ENCODE data around the gene IL4R. TPM values are rescaled to one million over a fixed set of nuclear protein-coding genes. Genes with fewer than 3 reads are reported as not detected.

Gene IL4R
- total RNA-seq, 1 experiment from 2014 or later, result 29.6 TPM

DNA sequence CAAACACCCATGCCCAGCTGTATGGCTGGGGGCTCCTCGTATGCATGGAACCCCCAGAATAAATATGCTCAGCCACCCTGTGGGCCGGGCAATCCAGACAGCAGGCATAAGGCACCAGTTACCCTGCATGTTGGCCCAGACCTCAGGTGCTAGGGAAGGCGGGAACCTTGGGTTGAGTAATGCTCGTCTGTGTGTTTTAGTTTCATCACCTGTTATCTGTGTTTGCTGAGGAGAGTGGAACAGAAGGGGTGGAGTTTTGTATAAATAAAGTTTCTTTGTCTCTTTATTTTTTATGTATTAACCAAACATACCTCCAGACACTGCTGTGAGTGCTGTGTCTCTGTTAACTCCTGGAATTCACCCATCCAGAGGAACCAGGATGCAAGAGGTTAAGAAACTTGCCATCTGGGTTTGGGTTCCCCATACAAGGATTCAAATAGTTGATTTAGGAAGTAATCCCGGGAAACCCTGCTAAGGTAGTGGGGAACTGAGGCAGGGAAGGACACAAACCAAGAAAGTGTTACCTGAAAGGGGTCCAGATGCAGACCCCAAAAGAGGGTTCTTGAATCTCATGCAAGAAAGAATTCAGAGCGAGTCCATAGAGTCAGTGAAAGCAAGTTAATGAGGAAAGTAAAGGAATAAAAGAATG, 50.8 kb downstream of the IL4R start:
- TF ChIP-seq, protein P1, sequence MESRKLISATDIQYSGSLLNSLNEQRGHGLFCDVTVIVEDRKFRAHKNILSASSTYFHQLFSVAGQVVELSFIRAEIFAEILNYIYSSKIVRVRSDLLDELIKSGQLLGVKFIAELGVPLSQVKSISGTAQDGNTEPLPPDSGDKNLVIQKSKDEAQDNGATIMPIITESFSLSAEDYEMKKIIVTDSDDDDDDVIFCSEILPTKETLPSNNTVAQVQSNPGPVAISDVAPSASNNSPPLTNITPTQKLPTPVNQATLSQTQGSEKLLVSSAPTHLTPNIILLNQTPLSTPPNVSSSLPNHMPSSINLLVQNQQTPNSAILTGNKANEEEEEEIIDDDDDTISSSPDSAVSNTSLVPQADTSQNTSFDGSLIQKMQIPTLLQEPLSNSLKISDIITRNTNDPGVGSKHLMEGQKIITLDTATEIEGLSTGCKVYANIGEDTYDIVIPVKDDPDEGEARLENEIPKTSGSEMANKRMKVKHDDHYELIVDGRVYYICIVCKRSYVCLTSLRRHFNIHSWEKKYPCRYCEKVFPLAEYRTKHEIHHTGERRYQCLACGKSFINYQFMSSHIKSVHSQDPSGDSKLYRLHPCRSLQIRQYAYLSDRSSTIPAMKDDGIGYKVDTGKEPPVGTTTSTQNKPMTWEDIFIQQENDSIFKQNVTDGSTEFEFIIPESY (IDR thresholded peaks at IDR 0.05; ENCODE audit: extremely low read depth, insufficient replicate concordance, low read length), result no peak
- TF ChIP-seq SRF (IDR thresholded peaks at IDR 0.05; ENCODE audit: low read depth) (no peak), TCF7L2 (IDR thresholded peaks at IDR 0.05; ENCODE audit: borderline replicate concordance, extremely low read depth, insufficient read depth, insufficient read length) (no peak), CEBPB (IDR thresholded peaks at IDR 0.05; ENCODE audit: low read depth) (no peak), EZH2phosphoT487 (IDR thresholded peaks at IDR 0.05; ENCODE audit: borderline replicate concordance) (no peak), EGR1 (IDR thresholded peaks at IDR 0.05; ENCODE audit: low read depth) (no peak), JUND (IDR thresholded peaks at IDR 0.05) (no peak), SIN3A (IDR thresholded peaks at IDR 0.05; ENCODE audit: low read depth) (no peak), RAD21 (IDR thresholded peaks at IDR 0.05; ENCODE audit: low read depth) (no peak), ELF1 (IDR thresholded peaks at IDR 0.05; ENCODE audit: borderline replicate concordance, low read depth) (no peak), POLR2AphosphoS5 (IDR thresholded peaks at IDR 0.05; ENCODE audit: low read depth, low read length) (no peak), ZNF274 (IDR thresholded peaks at IDR 0.05; ENCODE audit: low read depth, low read length) (no peak), EZH2 (IDR thresholded peaks at IDR 0.05) (no peak), FOSL1 (IDR thresholded peaks at IDR 0.05; ENCODE audit: low read depth) (no peak), ZFX (IDR thresholded peaks at IDR 0.05) (no peak)
- TF ChIP-seq, protein P2, sequence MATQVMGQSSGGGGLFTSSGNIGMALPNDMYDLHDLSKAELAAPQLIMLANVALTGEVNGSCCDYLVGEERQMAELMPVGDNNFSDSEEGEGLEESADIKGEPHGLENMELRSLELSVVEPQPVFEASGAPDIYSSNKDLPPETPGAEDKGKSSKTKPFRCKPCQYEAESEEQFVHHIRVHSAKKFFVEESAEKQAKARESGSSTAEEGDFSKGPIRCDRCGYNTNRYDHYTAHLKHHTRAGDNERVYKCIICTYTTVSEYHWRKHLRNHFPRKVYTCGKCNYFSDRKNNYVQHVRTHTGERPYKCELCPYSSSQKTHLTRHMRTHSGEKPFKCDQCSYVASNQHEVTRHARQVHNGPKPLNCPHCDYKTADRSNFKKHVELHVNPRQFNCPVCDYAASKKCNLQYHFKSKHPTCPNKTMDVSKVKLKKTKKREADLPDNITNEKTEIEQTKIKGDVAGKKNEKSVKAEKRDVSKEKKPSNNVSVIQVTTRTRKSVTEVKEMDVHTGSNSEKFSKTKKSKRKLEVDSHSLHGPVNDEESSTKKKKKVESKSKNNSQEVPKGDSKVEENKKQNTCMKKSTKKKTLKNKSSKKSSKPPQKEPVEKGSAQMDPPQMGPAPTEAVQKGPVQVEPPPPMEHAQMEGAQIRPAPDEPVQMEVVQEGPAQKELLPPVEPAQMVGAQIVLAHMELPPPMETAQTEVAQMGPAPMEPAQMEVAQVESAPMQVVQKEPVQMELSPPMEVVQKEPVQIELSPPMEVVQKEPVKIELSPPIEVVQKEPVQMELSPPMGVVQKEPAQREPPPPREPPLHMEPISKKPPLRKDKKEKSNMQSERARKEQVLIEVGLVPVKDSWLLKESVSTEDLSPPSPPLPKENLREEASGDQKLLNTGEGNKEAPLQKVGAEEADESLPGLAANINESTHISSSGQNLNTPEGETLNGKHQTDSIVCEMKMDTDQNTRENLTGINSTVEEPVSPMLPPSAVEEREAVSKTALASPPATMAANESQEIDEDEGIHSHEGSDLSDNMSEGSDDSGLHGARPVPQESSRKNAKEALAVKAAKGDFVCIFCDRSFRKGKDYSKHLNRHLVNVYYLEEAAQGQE (IDR thresholded peaks at IDR 0.05; ENCODE audit: low read depth), result no peak
- TF ChIP-seq, protein P3, sequence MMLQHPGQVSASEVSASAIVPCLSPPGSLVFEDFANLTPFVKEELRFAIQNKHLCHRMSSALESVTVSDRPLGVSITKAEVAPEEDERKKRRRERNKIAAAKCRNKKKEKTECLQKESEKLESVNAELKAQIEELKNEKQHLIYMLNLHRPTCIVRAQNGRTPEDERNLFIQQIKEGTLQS (IDR thresholded peaks at IDR 0.05), result no peak
- TF ChIP-seq, protein P4, sequence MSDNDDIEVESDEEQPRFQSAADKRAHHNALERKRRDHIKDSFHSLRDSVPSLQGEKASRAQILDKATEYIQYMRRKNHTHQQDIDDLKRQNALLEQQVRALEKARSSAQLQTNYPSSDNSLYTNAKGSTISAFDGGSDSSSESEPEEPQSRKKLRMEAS (IDR thresholded peaks at IDR 0.05), result no peak
- BruUV-seq (replicated peaks), result no TSS peak
- H3K4me1 ChIP-seq (ENCODE audit: control insufficient read depth in 1 of 2, insufficient read depth in 2 of 2, low read length in 2 of 2), result peaks cover 2 to 37% of the 10 kb centered on the region in 2 experiments; a peak in 3 of 4 replicates
- POLR2A ChIA-PET, result interaction anchor here (2.1 kb wide), 1 partner anchor 11 kb away, joined by 7 read pairs; no protein-coding TSS in a partner anchor
- no peaks in the 10 kb centered on the region; a peak in 1 of 4 replicates for H3K9me3 ChIP-seq (ENCODE audit: control insufficient read depth in 1 of 2, insufficient read depth in 1 of 2, low read depth in 1 of 2, low read length in 2 of 2)
- H3K9me2 ChIP-seq (ENCODE audit: insufficient read depth), result no peaks in the 10 kb centered on the region
- no peak for DNase-seq (ENCODE audit: low read depth, low spot score)
- H3K9ac ChIP-seq (ENCODE audit: low read length), result peak overlapping the region; percentile 27; the same call in 1 of the 2 replicates
- H3K4me2 ChIP-seq (ENCODE audit: low read length), result peak overlapping the region; percentile 62
- H2AFZ ChIP-seq (ENCODE audit: low read depth, low read length, poor library complexity, severe bottlenecking), result no peak overlapping the region
- no peaks in the 10 kb centered on the region for H3K27me3 ChIP-seq (ENCODE audit: insufficient read depth, low read length)
- H4K20me1 ChIP-seq (ENCODE audit: insufficient read depth), result no peaks in the 10 kb centered on the region
- H3K27ac ChIP-seq (ENCODE audit: low read depth, low read length), result no peak overlapping the region
- intact Hi-C loops (cut with micrococcal nuclease), result loop anchor here (5.0 kb wide), 1 partner anchor 1527 kb away; no protein-coding TSS in a partner anchor
- peaks cover 0 to 12% of the 10 kb centered on the region in 2 experiments; a peak in 1 of 4 replicates for H3K36me3 ChIP-seq (ENCODE audit: control insufficient read depth in 1 of 2, insufficient read depth in 2 of 2, low read length in 2 of 2)
- CTCF ChIA-PET, result interaction anchor here (2.2 to 4.1 kb wide), 2 partner anchors 9 to 130 kb away, joined by 10 to 51 read pairs; no protein-coding TSS in a partner anchor
- ATAC-seq, result no peak
- H3K4me3 ChIP-seq (replicated peaks in 1 of 2; ENCODE audit: low read depth in 1 of 2, low read length in 2 of 2), result 0 out of 4 replicates have a peak overlapping the region, but pooled peaks of 1 of the 2 experiments have one; percentile 7
- RAD21 ChIA-PET (ENCODE audit: low non-redundant PET in 1 of 2, low total read pairs in 2 of 2, uncharacterized antibody in 2 of 2, unreplicated experiment in 2 of 2), result no interaction called here
- no peaks in the 10 kb centered on the region for H3K79me2 ChIP-seq (ENCODE audit: insufficient read depth, low read length)
